ENCODE data around the gene SMCR8.

GRCh38 chr17:18363101-18364049, 48.3 kb downstream of the SMCR8 start, which contains the start of gene SHMT1:
- TF ChIP-seq POLR2A (IDR thresholded peaks at IDR 0.05) (peak; percentile 42 to 73 (median 59)), CTCF (IDR thresholded peaks at IDR 0.05) (no peak)

Measured in body of pancreas (tissue), 4 donors.